HuH-7 (cell line): ENCODE measurements around the gene GBP3.
"Not testable (repeated sequence)": the region's sequence is repeated elsewhere in the genome, so short reads cannot be mapped to it uniquely, and the experiment has no call there.

Source experiments
- DNase-seq: peaks from one replicate; pipeline ENCODE4 v3.0.0; 2011; ENCODE audit warnings: low spot score

GBP3 gene

DNA sequence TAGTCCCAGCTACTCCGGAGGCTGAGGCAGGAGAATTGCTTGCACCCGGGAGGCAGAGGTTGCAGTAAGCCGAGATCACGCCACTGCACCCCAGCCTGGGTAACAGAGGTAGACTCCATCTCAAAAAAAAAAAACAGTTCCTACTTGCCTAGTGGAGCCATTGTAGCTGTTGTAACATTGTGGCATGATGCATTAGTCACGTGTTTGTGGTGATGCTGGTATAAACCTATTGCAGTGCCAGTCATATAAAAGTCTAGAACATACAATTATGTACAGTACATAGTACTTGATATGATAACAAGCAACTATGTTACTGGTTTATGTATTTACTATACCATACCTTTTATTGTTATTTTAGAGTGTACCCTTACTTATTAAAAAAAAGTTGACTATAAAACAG, 46.4 kb downstream of the GBP3 start:
- DNase-seq, result no peak

DNA sequence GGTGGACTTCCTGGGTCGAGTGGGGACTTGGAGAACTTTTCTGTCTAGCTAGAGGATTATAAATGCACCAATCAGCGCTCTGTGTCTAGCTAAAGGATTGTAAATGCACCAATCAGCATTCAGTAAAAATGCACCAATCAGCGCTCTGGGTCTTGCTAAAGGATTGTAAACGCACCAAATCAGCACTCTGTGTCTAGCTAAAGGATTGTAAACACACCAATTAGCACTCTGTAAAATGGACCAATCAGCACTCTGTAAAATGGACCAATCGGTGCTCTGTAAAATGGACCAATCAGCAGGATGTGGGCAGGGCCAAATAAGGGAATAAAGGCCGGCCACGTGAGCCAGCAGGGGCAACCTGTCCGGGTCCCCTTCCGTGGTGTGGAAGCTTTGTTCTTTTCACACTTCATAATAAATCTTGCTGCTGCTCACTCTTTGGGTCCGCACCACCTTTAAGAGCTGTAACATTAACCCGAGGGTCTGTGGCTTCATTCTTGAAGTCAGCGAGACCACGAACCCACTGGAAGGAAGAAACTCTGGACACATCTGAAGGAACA, 48.0 kb downstream of the GBP3 start:
- not testable (repeated sequence) for DNase-seq

DNA sequence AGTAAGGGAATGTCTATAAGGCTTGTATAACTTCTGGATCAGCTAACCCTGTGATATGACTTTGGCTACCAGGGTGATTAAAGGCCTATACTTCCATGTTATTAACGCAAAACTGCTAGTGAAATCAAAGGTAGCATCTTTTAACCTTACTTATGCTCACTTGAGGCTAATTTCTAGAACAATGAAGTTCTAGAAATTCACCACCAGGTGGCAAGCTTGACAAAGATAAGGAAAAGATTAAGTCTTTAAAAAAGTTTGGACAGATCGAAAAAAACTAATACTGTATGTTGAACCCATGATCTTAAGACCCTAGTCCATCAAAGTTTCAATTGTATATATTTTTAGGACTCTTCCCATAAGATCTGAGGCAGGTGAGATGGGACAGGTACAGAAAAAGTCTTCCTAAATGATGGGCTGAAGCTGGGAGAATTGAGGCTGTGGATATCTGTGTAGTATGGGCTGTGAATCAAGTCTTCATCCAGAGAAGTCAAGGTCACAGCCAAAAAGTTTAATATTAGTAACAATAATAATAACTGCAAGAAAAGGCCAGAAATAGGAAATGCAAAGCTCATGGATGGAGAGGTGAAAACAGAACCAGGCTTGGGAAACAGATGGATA, 49.0 kb downstream of the GBP3 start:
- no peak for DNase-seq

DNA sequence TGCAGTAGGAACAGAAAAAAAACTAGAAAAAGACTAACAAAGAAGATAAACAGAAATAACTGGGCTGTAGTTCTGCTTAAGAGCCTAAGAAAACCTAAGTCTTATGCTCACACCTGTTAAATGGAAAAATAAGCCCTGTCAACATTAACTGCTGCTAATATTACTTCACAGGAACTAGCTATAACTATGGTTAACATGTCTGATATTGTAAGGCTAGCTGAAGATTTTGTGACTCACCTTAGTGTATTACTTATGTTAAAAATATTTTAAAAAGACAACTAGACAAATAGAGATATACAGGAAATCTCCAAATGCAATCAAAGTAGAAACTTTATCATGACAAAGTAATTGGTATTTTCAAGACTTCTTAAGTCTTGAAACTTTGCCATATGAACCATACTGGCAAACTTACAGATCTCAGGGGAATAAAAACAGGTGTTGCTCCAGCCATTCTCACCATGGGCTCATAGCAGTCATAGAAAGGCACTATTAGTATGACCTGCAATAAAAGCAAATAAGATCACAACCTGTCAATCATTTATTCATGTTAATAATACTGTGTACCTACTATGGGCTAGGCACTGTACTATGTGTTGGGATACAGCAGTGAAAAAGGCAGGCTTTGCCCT, 60.9 kb downstream of the GBP3 start:
- DNase-seq, result no peak

DNA sequence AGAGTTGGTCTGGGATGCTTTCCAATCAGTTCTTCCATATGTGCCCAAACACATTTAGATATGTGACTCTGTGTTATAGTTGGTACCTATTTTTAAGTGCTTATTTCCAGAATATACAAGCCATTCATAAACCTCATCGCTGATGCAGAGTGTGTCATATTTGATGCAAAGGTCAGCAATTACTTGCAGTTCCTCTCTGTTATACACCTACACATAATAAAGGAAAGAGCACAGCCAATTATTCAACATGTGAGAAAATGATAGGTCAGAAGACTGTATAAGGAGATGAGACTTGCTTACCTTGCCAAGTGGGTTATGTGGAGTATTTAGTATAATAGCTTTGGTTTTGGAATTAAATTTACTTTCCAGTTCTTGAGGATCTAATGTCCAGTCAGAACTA, 61.6 kb downstream of the GBP3 start:
- no peak for DNase-seq
